ENCODE results near the gene FOXP2.
"Not testable (repeated sequence)": the region's sequence is repeated elsewhere in the genome, so short reads cannot be mapped to it uniquely, and the experiment has no call there.

The FOXP2 gene

GRCh38 chr7:114422507-114423501, 8.2 kb downstream of the FOXP2 start:
- DNase-seq (ENCODE audit: low read depth), result no peak

DNA sequence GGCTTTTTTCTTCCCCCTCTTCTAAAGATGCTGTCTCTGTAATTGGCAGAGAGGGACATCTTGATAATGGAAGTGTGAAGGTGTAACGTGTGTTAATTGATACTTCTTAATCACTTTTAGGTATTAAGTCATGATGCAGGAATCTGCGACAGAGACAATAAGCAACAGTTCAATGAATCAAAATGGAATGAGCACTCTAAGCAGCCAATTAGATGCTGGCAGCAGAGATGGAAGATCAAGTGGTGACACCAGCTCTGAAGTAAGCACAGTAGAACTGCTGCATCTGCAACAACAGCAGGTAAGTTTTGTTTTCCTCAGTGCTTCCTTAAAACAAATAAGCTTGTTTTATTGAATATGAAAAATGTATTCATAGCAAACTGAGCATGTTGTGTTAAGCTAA, 11.8 kb downstream of the FOXP2 start:
- no peak for DNase-seq (ENCODE audit: low read depth)

- no peak for DNase-seq (ENCODE audit: low read depth)
These were observed 12.2 kb downstream of the FOXP2 start for GRCh38 chr7:114426824-114427223.

DNA sequence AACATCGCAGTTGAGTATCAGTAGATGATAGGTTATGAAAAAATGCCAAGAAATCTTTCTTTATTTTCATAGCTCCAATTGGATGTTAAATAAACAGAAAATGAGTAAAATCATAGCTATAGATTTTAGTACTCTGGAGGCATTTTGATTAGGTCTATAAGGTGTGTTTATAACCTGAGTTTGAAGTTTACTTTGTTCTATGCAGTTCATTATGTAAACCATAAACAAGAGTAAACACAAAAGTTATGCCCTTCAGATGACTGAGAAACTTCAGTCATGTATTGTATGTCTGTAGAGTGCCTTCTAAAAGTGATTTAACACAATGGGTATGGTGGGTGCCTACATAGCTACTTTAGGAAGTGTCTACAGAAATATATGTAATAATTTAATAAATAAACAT, 13.6 kb downstream of the FOXP2 start:
- no peak for DNase-seq (ENCODE audit: low read depth)

- DNase-seq (ENCODE audit: low read depth), result no peak
These were observed 16.6 kb downstream of the FOXP2 start for GRCh38 chr7:114431189-114431588.

DNA sequence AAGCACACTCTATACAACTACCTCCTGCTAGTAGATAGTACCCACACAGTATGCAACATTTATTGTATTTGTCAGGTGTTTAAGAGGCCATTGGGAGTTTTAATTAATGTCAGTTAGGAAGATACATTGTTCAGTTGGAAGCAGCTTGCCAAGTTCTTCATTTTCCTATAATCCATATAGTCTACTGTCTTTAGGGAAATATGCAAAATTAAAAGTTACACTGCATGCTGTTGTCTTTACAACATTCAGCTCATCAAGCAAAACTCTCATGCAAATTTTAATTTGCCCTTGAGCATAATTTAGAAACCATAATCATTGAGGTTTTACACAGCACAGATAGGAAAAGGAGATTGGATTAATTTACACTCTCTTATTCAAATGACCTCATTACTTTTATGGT, 17.4 kb downstream of the FOXP2 start:
- no peak for DNase-seq (ENCODE audit: low read depth)

DNA sequence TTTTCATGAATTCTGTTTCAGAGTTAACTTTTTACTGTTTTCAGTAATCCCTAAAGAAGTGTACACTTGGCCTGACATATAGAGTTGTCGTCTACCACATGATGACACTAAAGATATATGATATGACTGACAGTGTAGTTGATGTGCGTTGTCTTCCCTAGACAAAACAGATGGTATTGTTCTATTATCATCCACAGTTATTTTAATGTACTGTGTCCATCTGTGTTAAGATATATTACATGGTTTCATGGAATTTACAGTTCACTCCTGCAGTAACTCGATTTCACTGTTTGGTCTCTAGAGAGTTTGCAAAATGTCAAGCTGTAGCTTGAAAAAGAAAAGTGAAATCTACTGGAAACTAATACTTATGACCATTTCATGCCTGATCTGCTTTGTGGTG, 18.1 kb downstream of the FOXP2 start:
- DNase-seq (ENCODE audit: low read depth), result no peak

DNA sequence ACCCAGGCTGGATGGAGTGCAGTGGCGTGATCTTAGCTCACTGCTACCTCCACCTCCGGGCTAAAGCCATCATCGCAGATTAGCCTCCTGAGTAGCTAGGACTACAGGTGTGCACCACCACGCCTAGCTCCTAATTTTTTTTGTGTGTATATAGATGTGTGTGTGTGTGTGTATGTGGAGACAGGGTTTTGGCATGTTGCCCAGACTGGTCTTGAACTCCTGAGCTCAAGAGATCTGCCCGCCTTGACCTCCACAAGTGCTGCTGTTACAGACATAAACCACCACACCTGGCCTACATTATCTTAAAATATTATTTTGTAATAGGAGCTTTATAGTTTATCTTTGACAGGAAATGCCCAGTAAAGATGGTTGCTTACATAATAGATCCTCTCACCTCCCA, 25.0 kb downstream of the FOXP2 start:
- DNase-seq (ENCODE audit: low read depth), result no peak

GRCh38 chr7:114440927-114441326, 26.3 kb downstream of the FOXP2 start:
- not testable (repeated sequence) for DNase-seq (ENCODE audit: low read depth)

GRCh38 chr7:114444196-114444595, 29.6 kb downstream of the FOXP2 start:
- DNase-seq (ENCODE audit: low read depth), result no peak

GRCh38 chr7:114450431-114450830, 35.8 kb downstream of the FOXP2 start:
- no peak for DNase-seq (ENCODE audit: low read depth)

DNA sequence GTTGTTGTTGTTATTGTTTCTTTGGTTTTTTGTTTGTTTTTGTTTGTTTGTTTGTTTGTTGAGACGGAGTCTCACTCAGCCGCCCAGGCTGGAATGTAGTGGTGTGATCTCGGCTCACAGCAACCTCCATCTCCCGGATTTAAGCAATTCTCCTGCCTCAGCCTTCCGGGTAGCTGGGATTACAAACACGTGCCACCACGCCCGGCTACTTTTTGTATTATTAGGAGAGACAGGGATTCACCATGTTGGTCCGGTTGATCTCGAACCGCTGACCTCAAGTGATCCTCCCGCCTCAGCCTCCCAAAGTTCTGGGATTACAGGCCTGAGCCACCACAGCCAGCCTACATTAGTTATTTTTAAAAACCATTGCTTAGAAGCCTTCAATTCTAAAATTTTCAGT, 45.0 kb downstream of the FOXP2 start:
- no peak for DNase-seq (ENCODE audit: low read depth)

DNA sequence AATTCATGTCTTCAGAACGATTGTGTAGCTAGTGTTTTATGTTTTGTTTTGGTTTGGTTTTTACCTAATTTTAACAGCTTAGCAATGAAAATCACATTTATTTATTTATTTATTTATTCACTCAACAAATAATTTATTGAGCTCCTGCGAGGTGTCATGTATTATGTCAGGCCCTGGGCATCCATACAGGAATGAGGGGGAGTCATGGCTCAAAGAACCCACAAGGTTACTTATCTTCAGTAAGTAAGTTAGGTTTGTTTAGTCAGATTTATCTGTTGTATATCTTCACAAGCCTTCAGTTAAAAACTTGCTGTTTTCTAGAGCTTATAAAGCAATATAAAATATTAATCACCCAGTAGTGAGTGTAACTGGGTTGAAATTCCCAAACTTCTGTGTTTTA, 45.4 kb downstream of the FOXP2 start:
- no peak for DNase-seq (ENCODE audit: low read depth)

- no peak for DNase-seq (ENCODE audit: low read depth)
These were observed 52.3 kb downstream of the FOXP2 start for GRCh38 chr7:114466917-114467316.

DNA sequence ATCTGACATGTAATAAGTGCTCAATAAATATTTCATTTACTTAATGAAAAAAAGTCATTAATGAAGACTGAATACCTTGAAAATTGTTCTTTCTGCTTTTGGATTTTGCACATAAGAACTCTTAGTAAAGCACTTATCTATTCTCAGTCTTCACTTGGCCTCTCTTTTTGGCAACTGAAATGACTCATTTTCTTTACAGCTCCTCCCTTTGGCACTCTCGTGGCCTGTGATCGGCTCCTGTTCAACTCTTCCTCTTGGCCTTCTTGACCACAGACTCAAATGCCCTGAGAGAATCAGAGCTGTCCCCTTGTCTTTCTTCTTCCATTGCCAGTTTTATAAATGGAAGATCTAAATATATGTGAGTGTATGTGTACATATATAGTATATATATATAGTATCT, 54.2 kb downstream of the FOXP2 start:
- no peak for DNase-seq (ENCODE audit: low read depth)

- no peak for DNase-seq (ENCODE audit: low read depth)
These were observed 58.4 kb downstream of the FOXP2 start for GRCh38 chr7:114472896-114473512.

DNA sequence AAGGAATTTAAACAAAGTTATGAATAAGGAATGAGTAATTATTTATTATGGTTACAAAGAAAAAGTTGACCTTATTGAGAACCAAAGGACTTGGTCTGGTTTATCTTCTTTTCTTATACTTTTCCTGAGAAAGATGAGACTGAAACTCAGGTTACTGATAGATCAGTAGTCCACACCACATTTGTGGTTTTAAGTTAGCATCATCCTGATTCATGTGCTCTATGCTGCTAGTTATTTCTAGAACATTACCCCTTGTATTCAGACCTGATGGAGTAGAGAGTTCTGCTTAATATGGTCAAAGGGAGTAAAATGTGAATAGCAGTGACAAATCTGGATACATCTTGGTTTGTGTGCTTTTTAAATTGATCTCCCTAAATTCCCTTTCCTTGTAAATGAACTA, 63.8 kb downstream of the FOXP2 start:
- no peak for DNase-seq (ENCODE audit: low read depth)

- DNase-seq (ENCODE audit: low read depth), result no peak
These were observed 67.4 kb downstream of the FOXP2 start for GRCh38 chr7:114481999-114482398.

GRCh38 chr7:114484226-114484625, 69.6 kb downstream of the FOXP2 start:
- no peak for DNase-seq (ENCODE audit: low read depth)

DNA sequence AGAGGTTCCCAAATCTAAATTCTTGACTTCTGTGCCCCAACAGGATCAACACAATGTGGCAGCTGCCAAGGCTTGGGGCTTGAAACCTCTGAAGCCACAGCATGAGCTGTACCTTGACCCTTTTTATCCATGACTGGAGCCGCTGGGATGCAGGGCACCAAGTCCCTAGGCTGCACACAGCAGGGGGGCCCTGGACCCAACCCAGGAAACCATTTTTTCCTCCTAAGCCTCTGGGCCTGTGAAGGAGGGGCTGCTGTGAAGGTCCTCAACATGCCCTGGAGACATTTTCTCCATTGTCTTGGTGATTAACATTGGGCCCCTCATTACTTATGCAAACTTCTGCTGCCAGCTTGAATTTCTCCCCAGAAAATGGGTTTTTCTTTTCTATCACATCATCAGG, 72.6 kb downstream of the FOXP2 start:
- DNase-seq (ENCODE audit: low read depth), result no peak

- no peak for DNase-seq (ENCODE audit: low read depth)
These were observed 74.1 kb downstream of the FOXP2 start for GRCh38 chr7:114488696-114489095.

GRCh38 chr7:114497491-114497890, 82.9 kb downstream of the FOXP2 start:
- DNase-seq (ENCODE audit: low read depth), result not testable (repeated sequence)

DNA sequence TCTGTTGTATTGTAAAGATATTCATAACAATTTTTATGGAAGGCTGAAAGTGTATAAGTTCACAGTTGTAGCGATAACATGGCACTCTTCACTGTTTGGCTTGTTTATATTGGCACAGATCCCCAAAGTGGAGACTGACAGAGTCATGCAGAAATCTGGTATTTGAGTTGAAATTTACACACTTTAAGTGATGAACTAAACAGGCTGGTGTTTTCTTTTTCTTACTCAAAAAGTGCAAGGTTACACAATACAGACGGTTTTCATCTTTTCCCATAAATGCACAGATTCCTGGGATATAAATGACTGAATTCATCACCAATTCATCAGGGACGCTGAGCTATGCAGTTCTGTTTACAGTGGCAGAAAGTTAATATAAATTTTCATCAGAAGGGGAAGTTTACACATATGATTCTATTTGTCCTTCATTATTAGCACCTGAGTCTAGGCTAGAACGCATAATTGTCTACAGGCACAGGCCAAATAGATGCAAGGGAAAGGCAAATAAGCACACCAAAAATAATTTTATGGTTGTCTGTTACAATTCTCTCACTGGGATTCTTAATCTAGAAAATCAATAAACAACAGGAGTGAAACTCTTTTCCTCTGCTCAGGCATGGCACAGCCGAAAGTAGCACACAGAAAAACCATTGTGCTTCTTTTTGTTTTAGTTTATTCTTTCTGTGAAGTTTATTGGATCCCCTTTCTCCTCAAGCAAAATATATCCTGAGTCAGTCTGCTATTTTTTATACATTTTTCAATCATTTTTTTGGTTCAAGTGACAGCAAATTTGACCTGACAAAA, 88.0 kb downstream of the FOXP2 start:
- DNase-seq (ENCODE audit: low read depth), result no peak

Data from activated T-cell treated with anti-CD3 and anti-CD28 coated beads for 24 hours (primary cell).